CD4-positive, alpha-beta T cell (primary cell): ENCODE results near the gene SELENOS. TPM values are rescaled to one million over a fixed set of nuclear protein-coding genes. Genes with fewer than 3 reads are reported as not detected.

ENCODE experiments used
- ATAC-seq: fragments of 200-7000 bp; cut with Tn5 transposase; one replicate; pipeline ENCODE4 v1.10.0; 2022; ENCODE audit warnings: mild to moderate bottlenecking; ENCODE audit not compliant: poor library complexity
- CTCF ChIA-PET: fragments of 350-600 bp; sonication (Branson Sonifier 250); formaldehyde crosslinking; loops from one replicate; lab custom pipeline; 2021; ENCODE audit warnings: antibody characterized with exemption, inconsistent platforms; lab: Charles Lee
- POLR2A ChIA-PET: fragments of 350-600 bp; sonication (Branson Sonifier 250); formaldehyde crosslinking; loops from one replicate; lab custom pipeline; 2021; ENCODE audit warnings: antibody characterized with exemption, inconsistent platforms; lab: Charles Lee
- DNase-seq, 14 experiments: peaks; one replicate each; pipeline ENCODE4 v3.0.0-alpha.2; 2013 to 2020; ENCODE audit warnings: mixed read lengths in 2 of 14
- H3K27ac ChIP-seq, 2 donors: one replicate each; pipeline versions ENCODE4 v1.5.1 to v1.7.0; 2013; ENCODE audit warnings: low read length in 2 of 2, low read depth in 1 of 2, mild to moderate bottlenecking in 1 of 2
- H3K27me3 ChIP-seq, 2 experiments: 1 replicate in 1 of 2; 2 replicates in 1 of 2; pipeline versions ENCODE4 v1.6.1 to v1.7.0; 2013; ENCODE audit warnings: low read length in 2 of 2, control low read depth in 1 of 2, mild to moderate bottlenecking in 1 of 2, moderate library complexity in 1 of 2; ENCODE audit not compliant: insufficient read depth in 2 of 2, control insufficient read depth in 1 of 2
- H3K36me3 ChIP-seq: one replicate; pipeline ENCODE4 v1.6.1; 2013; ENCODE audit warnings: low read length, control low read depth; ENCODE audit not compliant: insufficient read depth
- H3K4me1 ChIP-seq: one replicate; pipeline ENCODE4 v1.6.1; 2013; ENCODE audit warnings: low read length, control low read depth; ENCODE audit not compliant: insufficient read depth
- H3K4me3 ChIP-seq: one replicate; pipeline ENCODE4 v1.5.1; 2013; ENCODE audit warnings: mild to moderate bottlenecking, low read length, moderate library complexity
- H3K9me3 ChIP-seq, 2 experiments: 1 replicate in 1 of 2; 2 replicates in 1 of 2; pipeline versions ENCODE4 v1.6.1 to v1.7.0; 2013; ENCODE audit warnings: low read length in 2 of 2, mild to moderate bottlenecking in 2 of 2, control low read depth in 1 of 2, moderate library complexity in 1 of 2; ENCODE audit not compliant: control insufficient read depth in 1 of 2, insufficient read depth in 1 of 2
- H3K27ac Mint-ChIP-seq: one replicate; pipeline ENCODE4 v1.8.0; 2020; ENCODE audit warnings: mixed read lengths
- H3K27me3 Mint-ChIP-seq: one replicate; pipeline ENCODE4 v1.8.0; 2021; ENCODE audit warnings: mixed read lengths
- H3K36me3 Mint-ChIP-seq: one replicate; pipeline ENCODE4 v1.8.0; 2021; ENCODE audit warnings: low read depth, mixed read lengths
- H3K4me1 Mint-ChIP-seq: one replicate; pipeline ENCODE4 v1.8.0; 2021; ENCODE audit warnings: low read depth, mixed read lengths
- H3K4me3 Mint-ChIP-seq: one replicate; pipeline ENCODE4 v1.8.0; 2020; ENCODE audit warnings: mild to moderate bottlenecking, mixed read lengths
- H3K9me3 Mint-ChIP-seq: one replicate; pipeline ENCODE4 v1.8.0; 2020; ENCODE audit warnings: mixed read lengths
- CTCF ChIP-seq: fragments of 200-600 bp; IDR thresholded peaks from one replicate; pipeline ENCODE4 v1.8.0; 2022; ENCODE audit warnings: antibody characterized with exemption, mild to moderate bottlenecking
- intact Hi-C, 2 experiments: fragments of 100-400 bp; cut with DNase I in 1 of 2; cut with micrococcal nuclease in 1 of 2; formaldehyde crosslinking; loops; one replicate each; pipeline versions ENCODE4 v1.15.1 to v1.9.0; 2023 to 2025; cut with DNase I, micrococcal nuclease
- total RNA-seq, 174 experiments: library from RNA in 2 of 174; stranded (reverse) in 2 of 174; gene quantifications; one replicate each; pipeline ENCODE4 v1.2.3 and lab custom pipeline; 2021 to 2026

The SELENOS gene
- total RNA-seq, 2 experiments from 2014 or later, result 41.7 to 48.5 TPM

- ATAC-seq (no peak), DNase-seq (no peak)
- intact Hi-C loops, result loop anchor here (5.0 to 10.0 kb wide), 3 partner anchors 628 to 1331 kb away; partner anchors contain the start of genes ASB7 (in 1 of the 2) and LINS1 (in 1 of the 2)
- Mint-ChIP-seq H3K27ac (no peak overlapping the region), H3K36me3 (peaks cover 7% of the 10 kb centered on the region), H3K27me3 (peaks cover 20% of the 10 kb centered on the region), H3K9me3 (no peaks in the 10 kb centered on the region), H3K4me1 (peaks cover 16% of the 10 kb centered on the region), H3K4me3 (no peak overlapping the region)
- TF ChIP-seq CTCF, result no peak
- Histone ChIP-seq H3K4me3 (no peak overlapping the region), H3K27me3 (peaks cover 0 to 5% of the 10 kb centered on the region in 2 experiments), H3K4me1 (peaks cover 7% of the 10 kb centered on the region), H3K27ac (no peak overlapping the region), H3K36me3 (no peaks in the 10 kb centered on the region), H3K9me3 (no peaks in the 10 kb centered on the region)
- CTCF ChIA-PET, result interaction anchor here (1.0 to 1.5 kb wide), 4 partner anchors 84 to 247 kb away, joined by 3 to 4 read pairs (median 3); no protein-coding TSS in a partner anchor
- POLR2A ChIA-PET, result no interaction called here
Measured at GRCh38 chr15:101255615-101256241, 21.6 kb downstream of the SELENOS start.

- ChIA-PET POLR2A (no interaction called here), CTCF (no interaction called here)
- Mint-ChIP-seq H3K27ac (no peak overlapping the region), H3K4me1 (peaks cover 23% of the 10 kb centered on the region), H3K9me3 (no peaks in the 10 kb centered on the region), H3K4me3 (peak overlapping the region; percentile 25), H3K36me3 (peaks cover 11% of the 10 kb centered on the region), H3K27me3 (peaks cover 17% of the 10 kb centered on the region)
- ATAC-seq (no peak), DNase-seq (no peak)
- Histone ChIP-seq H3K27ac (no peak overlapping the region), H3K4me3 (no peak overlapping the region), H3K36me3 (no peaks in the 10 kb centered on the region), H3K4me1 (peaks cover 13% of the 10 kb centered on the region), H3K27me3 (peaks cover 0 to 5% of the 10 kb centered on the region in 2 experiments), H3K9me3 (no peaks in the 10 kb centered on the region)
- TF ChIP-seq CTCF, result no peak
- intact Hi-C loops, result loop anchor here (5.0 to 10.0 kb wide), 3 partner anchors 628 to 1330 kb away; partner anchors contain the start of genes ASB7 (in 1 of the 2) and LINS1 (in 1 of the 2)
Measured at GRCh38 chr15:101255051-101255395, 22.3 kb downstream of the SELENOS start.

- Histone ChIP-seq H3K27ac (no peak overlapping the region), H3K27me3 (peaks cover 0 to 5% of the 10 kb centered on the region in 2 experiments), H3K4me3 (no peak overlapping the region), H3K36me3 (no peaks in the 10 kb centered on the region), H3K9me3 (no peaks in the 10 kb centered on the region), H3K4me1 (peaks cover 18% of the 10 kb centered on the region)
- H3K4me1 Mint-ChIP-seq, result peaks cover 29% of the 10 kb centered on the region
- POLR2A ChIA-PET, result interaction anchor here (0.8 kb wide), 1 partner anchor 12 kb away, joined by 3 read pairs; no protein-coding TSS in a partner anchor
- no peak for DNase-seq
- CTCF ChIA-PET, result no interaction called here
- H3K9me3 Mint-ChIP-seq, result no peaks in the 10 kb centered on the region
- no peak for TF ChIP-seq CTCF
- no peak overlapping the region for H3K27ac Mint-ChIP-seq
- no peak for ATAC-seq
- H3K36me3 Mint-ChIP-seq, result peaks cover 11% of the 10 kb centered on the region
- peaks cover 13% of the 10 kb centered on the region for H3K27me3 Mint-ChIP-seq
- intact Hi-C loops, result loop anchor here (5.0 to 10.0 kb wide), 4 partner anchors 127 to 1330 kb away; partner anchors contain the start of genes ASB7 (in 1 of the 2) and LINS1 (in 1 of the 2)
- no peak overlapping the region for H3K4me3 Mint-ChIP-seq
Measured at GRCh38 chr15:101254157-101255050, 22.9 kb downstream of the SELENOS start.
